HepG2 (cell line): Measurements from ENCODE around the gene PLEKHA5.

ENCODE experiments used
- AKAP8 ChIP-seq: sonication (generic); formaldehyde crosslinking; IDR thresholded peaks from 2 replicates; pipeline ENCODE4 v1.5.1; 2020; ENCODE audit warnings: mild to moderate bottlenecking, missing genetic modification reagents
- CCAR2 ChIP-seq: fragments of 200-400 bp; formaldehyde crosslinking; optimal IDR thresholded peaks from 2 replicates; pipeline ENCODE3; 2018; ENCODE audit warnings: low read depth, mild to moderate bottlenecking, low read length, moderate library complexity
- CSRNP2 ChIP-seq: sonication (generic); formaldehyde crosslinking; conservative IDR thresholded peaks from 2 replicates; pipeline ENCODE4 v1.8.0; 2022; ENCODE audit warnings: low read depth, missing genetic modification reagents
- ELF4 ChIP-seq: sonication (generic); formaldehyde crosslinking; IDR thresholded peaks from 2 replicates; pipeline ENCODE4 v1.5.0; 2020; ENCODE audit warnings: missing genetic modification reagents, mild to moderate bottlenecking, moderate library complexity, borderline replicate concordance
- FOXM1 ChIP-seq: sonication (generic); formaldehyde crosslinking; IDR thresholded peaks from 2 replicates; pipeline ENCODE4 v1.5.0; 2020; ENCODE audit warnings: missing genetic modification reagents
- HBP1 ChIP-seq: IDR thresholded peaks from 2 replicates; pipeline ENCODE4 v1.6.1; 2016; ENCODE audit warnings: low read depth, control low read depth
- POLR2A ChIP-seq, 2 experiments: IDR thresholded peaks; 2 replicates each; pipeline ENCODE4 v1.6.1; 2011; ENCODE audit warnings: low read depth in 2 of 2, low read length in 2 of 2, mild to moderate bottlenecking in 1 of 2, moderate library complexity in 1 of 2; ENCODE audit not compliant: insufficient read depth in 1 of 2
- TBX2 ChIP-seq: sonication (generic); formaldehyde crosslinking; IDR thresholded peaks from 2 replicates; pipeline ENCODE4 v1.5.0; 2020; ENCODE audit warnings: missing genetic modification reagents, mild to moderate bottlenecking, borderline replicate concordance
- TCF12 ChIP-seq, 2 experiments: fragments of 450-650 bp in 1 of 2; sonication (generic) in 1 of 2; formaldehyde crosslinking in 1 of 2; IDR thresholded peaks; 2 replicates each; pipeline versions ENCODE4 v1.6.1 to v1.8.0; 2017 to 2022; ENCODE audit warnings: antibody characterized with exemption in 1 of 2, mild to moderate bottlenecking in 1 of 2, missing genetic modification reagents in 1 of 2, moderate library complexity in 1 of 2
- ZBTB1 ChIP-seq: sonication (generic); formaldehyde crosslinking; IDR thresholded peaks from 2 replicates; pipeline ENCODE4 v1.4.0; 2020; ENCODE audit warnings: missing genetic modification reagents, borderline replicate concordance
- TF ChIP-seq, protein P1 (sequence below): sonication (generic); formaldehyde crosslinking; IDR thresholded peaks from 2 replicates; pipeline ENCODE4 v1.5.0; 2020; ENCODE audit warnings: mild to moderate bottlenecking, missing genetic modification reagents, moderate library complexity
- TF ChIP-seq, protein P2 (sequence below), 2 experiments: sonication (generic) in 1 of 2; formaldehyde crosslinking in 1 of 2; IDR thresholded peaks; 2 replicates each; pipeline versions ENCODE4 v1.5.1 to v1.6.1; 2011 to 2020; ENCODE audit warnings: borderline replicate concordance in 1 of 2, low read depth in 1 of 2, low read length in 1 of 2, mild to moderate bottlenecking in 1 of 2, missing genetic modification reagents in 1 of 2, moderate library complexity in 1 of 2
- TF ChIP-seq, protein P3 (sequence below): fragments of 450-650 bp; IDR thresholded peaks from 2 replicates; pipeline ENCODE4 v1.6.1; 2017; ENCODE audit warnings: mild to moderate bottlenecking

DNA sequence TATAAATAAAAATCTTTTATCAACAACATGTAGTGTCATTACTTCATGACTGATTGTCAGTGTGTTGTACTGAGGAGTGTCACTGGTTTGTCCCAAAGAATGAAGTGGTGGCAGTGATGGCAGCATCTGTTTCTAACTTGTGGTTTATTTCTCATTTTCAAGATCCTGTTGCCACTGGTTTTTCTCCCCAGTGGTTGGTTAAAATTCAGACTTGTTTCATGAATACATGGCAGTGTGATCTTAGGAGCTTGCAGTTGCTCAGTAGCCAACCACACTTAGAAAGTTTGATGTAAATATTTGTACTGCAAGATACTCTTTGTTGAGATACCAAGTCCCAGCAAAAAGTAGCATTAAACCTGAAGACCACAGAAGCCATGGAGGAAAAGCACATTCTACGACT lies 69.8 kb downstream of the PLEKHA5 start:
- TF ChIP-seq, protein P1, sequence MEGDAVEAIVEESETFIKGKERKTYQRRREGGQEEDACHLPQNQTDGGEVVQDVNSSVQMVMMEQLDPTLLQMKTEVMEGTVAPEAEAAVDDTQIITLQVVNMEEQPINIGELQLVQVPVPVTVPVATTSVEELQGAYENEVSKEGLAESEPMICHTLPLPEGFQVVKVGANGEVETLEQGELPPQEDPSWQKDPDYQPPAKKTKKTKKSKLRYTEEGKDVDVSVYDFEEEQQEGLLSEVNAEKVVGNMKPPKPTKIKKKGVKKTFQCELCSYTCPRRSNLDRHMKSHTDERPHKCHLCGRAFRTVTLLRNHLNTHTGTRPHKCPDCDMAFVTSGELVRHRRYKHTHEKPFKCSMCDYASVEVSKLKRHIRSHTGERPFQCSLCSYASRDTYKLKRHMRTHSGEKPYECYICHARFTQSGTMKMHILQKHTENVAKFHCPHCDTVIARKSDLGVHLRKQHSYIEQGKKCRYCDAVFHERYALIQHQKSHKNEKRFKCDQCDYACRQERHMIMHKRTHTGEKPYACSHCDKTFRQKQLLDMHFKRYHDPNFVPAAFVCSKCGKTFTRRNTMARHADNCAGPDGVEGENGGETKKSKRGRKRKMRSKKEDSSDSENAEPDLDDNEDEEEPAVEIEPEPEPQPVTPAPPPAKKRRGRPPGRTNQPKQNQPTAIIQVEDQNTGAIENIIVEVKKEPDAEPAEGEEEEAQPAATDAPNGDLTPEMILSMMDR (CRISPR knock-in tag) = no peak
- TF ChIP-seq AKAP8 (CRISPR knock-in tag) = no peak
- TF ChIP-seq TBX2 (CRISPR knock-in tag) = no peak
- TF ChIP-seq CCAR2 = no peak
- no peak for TF ChIP-seq ELF4
- TF ChIP-seq, protein P2, sequence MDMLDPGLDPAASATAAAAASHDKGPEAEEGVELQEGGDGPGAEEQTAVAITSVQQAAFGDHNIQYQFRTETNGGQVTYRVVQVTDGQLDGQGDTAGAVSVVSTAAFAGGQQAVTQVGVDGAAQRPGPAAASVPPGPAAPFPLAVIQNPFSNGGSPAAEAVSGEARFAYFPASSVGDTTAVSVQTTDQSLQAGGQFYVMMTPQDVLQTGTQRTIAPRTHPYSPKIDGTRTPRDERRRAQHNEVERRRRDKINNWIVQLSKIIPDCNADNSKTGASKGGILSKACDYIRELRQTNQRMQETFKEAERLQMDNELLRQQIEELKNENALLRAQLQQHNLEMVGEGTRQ (IDR thresholded peaks at IDR 0.05; ENCODE audit: low read depth, low read length) = no peak
- TF ChIP-seq, protein P2 (CRISPR knock-in tag; IDR thresholded peaks at IDR 0.05; ENCODE audit: borderline replicate concordance) = no peak
- TF ChIP-seq POLR2A (IDR thresholded peaks at IDR 0.05; ENCODE audit: insufficient read depth in 1 of 2, low read depth in 2 of 2, low read length in 2 of 2) = no peak
- no peak for TF ChIP-seq CSRNP2
- TF ChIP-seq, protein P3, sequence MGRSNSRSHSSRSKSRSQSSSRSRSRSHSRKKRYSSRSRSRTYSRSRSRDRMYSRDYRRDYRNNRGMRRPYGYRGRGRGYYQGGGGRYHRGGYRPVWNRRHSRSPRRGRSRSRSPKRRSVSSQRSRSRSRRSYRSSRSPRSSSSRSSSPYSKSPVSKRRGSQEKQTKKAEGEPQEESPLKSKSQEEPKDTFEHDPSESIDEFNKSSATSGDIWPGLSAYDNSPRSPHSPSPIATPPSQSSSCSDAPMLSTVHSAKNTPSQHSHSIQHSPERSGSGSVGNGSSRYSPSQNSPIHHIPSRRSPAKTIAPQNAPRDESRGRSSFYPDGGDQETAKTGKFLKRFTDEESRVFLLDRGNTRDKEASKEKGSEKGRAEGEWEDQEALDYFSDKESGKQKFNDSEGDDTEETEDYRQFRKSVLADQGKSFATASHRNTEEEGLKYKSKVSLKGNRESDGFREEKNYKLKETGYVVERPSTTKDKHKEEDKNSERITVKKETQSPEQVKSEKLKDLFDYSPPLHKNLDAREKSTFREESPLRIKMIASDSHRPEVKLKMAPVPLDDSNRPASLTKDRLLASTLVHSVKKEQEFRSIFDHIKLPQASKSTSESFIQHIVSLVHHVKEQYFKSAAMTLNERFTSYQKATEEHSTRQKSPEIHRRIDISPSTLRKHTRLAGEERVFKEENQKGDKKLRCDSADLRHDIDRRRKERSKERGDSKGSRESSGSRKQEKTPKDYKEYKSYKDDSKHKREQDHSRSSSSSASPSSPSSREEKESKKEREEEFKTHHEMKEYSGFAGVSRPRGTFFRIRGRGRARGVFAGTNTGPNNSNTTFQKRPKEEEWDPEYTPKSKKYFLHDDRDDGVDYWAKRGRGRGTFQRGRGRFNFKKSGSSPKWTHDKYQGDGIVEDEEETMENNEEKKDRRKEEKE = no peak
- TF ChIP-seq FOXM1 = no peak
- TF ChIP-seq HBP1 (CRISPR knock-in tag) = no peak
- no peak for TF ChIP-seq ZBTB1 (CRISPR knock-in tag)
- no peak for TF ChIP-seq TCF12 (IDR thresholded peaks at IDR 0.05)
- no peak for TF ChIP-seq TCF12 (CRISPR knock-in tag; IDR thresholded peaks at IDR 0.05)
